Fibroblast of skin of right biceps (primary cell): ENCODE measurements around the gene CYP4X1.
"Not testable (repeated sequence)": the region's sequence is repeated elsewhere in the genome, so short reads cannot be mapped to it uniquely, and the experiment has no call there.

Experiments
- DNase-seq: peaks from one replicate; pipeline ENCODE4 v3.0.0-alpha.2; 2013

CYP4X1 gene

GRCh38 chr1:47069509-47069908, 46.0 kb downstream of the CYP4X1 start:
- DNase-seq: not testable (repeated sequence)

GRCh38 chr1:47089356-47089755, 65.9 kb downstream of the CYP4X1 start:
- DNase-seq: peak; percentile 16

- not testable (repeated sequence) for DNase-seq
These were observed 68.0 kb downstream of the CYP4X1 start for GRCh38 chr1:47091476-47091875.
